A673 (cell line): ENCODE results near the gene OLIG2. TPM values are rescaled to one million over a fixed set of nuclear protein-coding genes. Genes with fewer than 3 reads are reported as not detected.

Experiments used
- BruUV-seq: library from RNA; stranded (reverse); fragments of 400-500 nt; replicated peaks from 2 replicates; lab custom pipeline; 2021; lab: Mats Ljungman, UMichigan
- CTCF ChIA-PET: fragments of 300-600 bp; sonication (Branson Sonifier 250); formaldehyde crosslinking; loops from one replicate; lab custom pipeline; 2022; ENCODE audit warnings: antibody characterized with exemption; lab: Charles Lee
- POLR2A ChIA-PET: fragments of 300-600 bp; sonication (Branson Sonifier 250); formaldehyde crosslinking; loops from one replicate; lab custom pipeline; 2022; ENCODE audit warnings: antibody characterized with exemption; ENCODE audit not compliant: low non-redundant PET; lab: Charles Lee
- DNase-seq: peaks from one replicate; pipeline ENCODE4 v3.0.0-alpha.2; 2015; ENCODE audit warnings: low spot score
- H3K27ac ChIP-seq: fragments of 200-600 bp; sonication (generic); 2 replicates; pipeline ENCODE4 v1.5.1; 2016; ENCODE audit warnings: mixed run types, low read depth, mild to moderate bottlenecking, mixed read lengths, antibody characterized with exemption, low read length; ENCODE audit not compliant: poor library complexity, severe bottlenecking
- H3K27me3 ChIP-seq: fragments of 200-600 bp; sonication (generic); replicated peaks from 2 replicates; pipeline ENCODE4 v1.6.1; 2017; ENCODE audit warnings: mixed run types, low read depth, mild to moderate bottlenecking, mixed read lengths, antibody characterized with exemption, low read length; ENCODE audit not compliant: insufficient read depth, poor library complexity
- H3K36me3 ChIP-seq: fragments of 200-600 bp; sonication (generic); 2 replicates; pipeline ENCODE4 v1.6.1; 2016; ENCODE audit warnings: mixed run types, mild to moderate bottlenecking, mixed read lengths, antibody characterized with exemption, low read length; ENCODE audit not compliant: insufficient read depth, poor library complexity, severe bottlenecking
- H3K4me1 ChIP-seq: fragments of 200-600 bp; sonication (generic); 2 replicates; pipeline ENCODE4 v1.6.1; 2017; ENCODE audit warnings: mixed run types, mild to moderate bottlenecking, mixed read lengths, antibody characterized with exemption, low read length; ENCODE audit not compliant: insufficient read depth, poor library complexity, severe bottlenecking
- H3K4me3 ChIP-seq: fragments of 200-600 bp; sonication (generic); 2 replicates; pipeline ENCODE4 v1.5.1; 2016; ENCODE audit warnings: low read depth, mixed run types, mild to moderate bottlenecking, mixed read lengths, low read length; ENCODE audit not compliant: poor library complexity, severe bottlenecking
- H3K9me3 ChIP-seq: fragments of 200-600 bp; sonication (generic); 2 replicates; pipeline ENCODE4 v1.6.1; 2016; ENCODE audit warnings: mixed run types, low read depth, mild to moderate bottlenecking, mixed read lengths, antibody characterized with exemption, low read length; ENCODE audit not compliant: poor library complexity, severe bottlenecking
- CTCF ChIP-seq: fragments of 300-800, 200-600 bp; sonication (generic); conservative IDR thresholded peaks from 2 replicates; pipeline ENCODE4 v1.5.1; 2017; ENCODE audit warnings: low read depth, mild to moderate bottlenecking, antibody characterized with exemption, low read length, moderate library complexity, mixed read lengths
- EZH2 ChIP-seq: fragments of 200-600 bp; sonication (generic); IDR thresholded peaks from 2 replicates; pipeline ENCODE4 v1.6.1; 2017; ENCODE audit warnings: borderline replicate concordance, low read depth, mild to moderate bottlenecking, mixed read lengths, antibody characterized with exemption, low read length; ENCODE audit not compliant: poor library complexity, severe bottlenecking
- intact Hi-C: fragments of 100-400 bp; cut with micrococcal nuclease; formaldehyde crosslinking; loops from one replicate; pipeline ENCODE4 v1.10.0; 2022; ENCODE audit not compliant: unreplicated experiment
- total RNA-seq: library from RNA; stranded (reverse); gene quantifications from 2 replicates; pipeline ENCODE4 v1.2.3, GENCODE V29; 2021

OLIG2 gene
- total RNA-seq, 1 experiment from 2014 or later = not detected

- Histone ChIP-seq H3K36me3 (no peaks in the 10 kb centered on the region), H3K4me1 (no peaks in the 10 kb centered on the region), H3K27me3 (peaks cover 87% of the 10 kb centered on the region), H3K4me3 (no peak overlapping the region), H3K27ac (no peak overlapping the region), H3K9me3 (no peaks in the 10 kb centered on the region)
- intact Hi-C loops = no loop called here
- no TSS peak for BruUV-seq
- TF ChIP-seq CTCF (no peak), EZH2 (no peak)
- CTCF ChIA-PET = no interaction called here
- no peak for DNase-seq
- POLR2A ChIA-PET = no interaction called here
These were observed 20.7 kb downstream of the OLIG2 start for GRCh38 chr21:33046455-33046854.

GRCh38 chr21:33047231-33047630 lies 21.5 kb downstream of the OLIG2 start:
- DNase-seq = no peak
- Histone ChIP-seq H3K4me3 (no peak overlapping the region), H3K4me1 (no peaks in the 10 kb centered on the region), H3K9me3 (no peaks in the 10 kb centered on the region), H3K36me3 (no peaks in the 10 kb centered on the region), H3K27me3 (peaks cover 88% of the 10 kb centered on the region), H3K27ac (no peak overlapping the region)
- intact Hi-C loops = no loop called here
- TF ChIP-seq CTCF (no peak), EZH2 (no peak)
- ChIA-PET POLR2A (no interaction called here), CTCF (no interaction called here)
- no TSS peak for BruUV-seq

GRCh38 chr21:33051925-33052324 lies 26.2 kb downstream of the OLIG2 start:
- POLR2A ChIA-PET = no interaction called here
- Histone ChIP-seq H3K36me3 (no peaks in the 10 kb centered on the region), H3K27me3 (peaks cover 73% of the 10 kb centered on the region), H3K4me1 (no peaks in the 10 kb centered on the region), H3K4me3 (no peak overlapping the region), H3K27ac (no peak overlapping the region), H3K9me3 (no peaks in the 10 kb centered on the region)
- CTCF ChIA-PET = no interaction called here
- intact Hi-C loops = no loop called here
- no peak for DNase-seq
- BruUV-seq = no TSS peak
- no peak for TF ChIP-seq CTCF
- no peak for TF ChIP-seq EZH2
